Hematopoietic multipotent progenitor cell treated with erythropoietin and hydrocortisone succinate and interleukin-3 and kit ligand, for 4 days (in vitro differentiated cells): ENCODE measurements around the gene PLEKHA6.

ENCODE experiments used
- DNase-seq: peaks from one replicate; pipeline ENCODE4 v3.0.0-alpha.2; 2015

Gene PLEKHA6

GRCh38 chr1:204377800-204378668, 18.3 kb upstream of the PLEKHA6 start:
- peak; percentile 62 for DNase-seq

GRCh38 chr1:204376919-204377799, 17.4 kb upstream of the PLEKHA6 start:
- DNase-seq: no peak

DNA sequence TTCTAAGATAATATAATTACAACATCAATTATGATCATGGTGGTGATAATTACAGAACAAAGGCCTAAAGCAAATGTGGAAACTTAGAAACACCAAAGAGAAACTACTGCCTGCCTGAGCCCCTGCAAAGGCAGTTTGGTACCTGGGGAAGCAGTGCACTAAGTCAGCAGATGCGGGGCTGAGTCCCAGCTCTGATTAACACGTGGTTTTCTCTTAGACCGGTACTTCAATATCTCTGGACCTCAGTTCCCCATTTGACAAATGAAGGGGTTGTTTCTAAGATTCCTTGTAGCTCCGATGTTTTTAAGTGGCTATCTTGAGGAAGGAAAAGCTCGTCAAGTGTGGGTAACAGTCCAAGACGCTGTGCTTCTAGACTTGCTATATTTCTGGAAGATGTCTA, 16.7 kb upstream of the PLEKHA6 start:
- peak; percentile 25 for DNase-seq

DNA sequence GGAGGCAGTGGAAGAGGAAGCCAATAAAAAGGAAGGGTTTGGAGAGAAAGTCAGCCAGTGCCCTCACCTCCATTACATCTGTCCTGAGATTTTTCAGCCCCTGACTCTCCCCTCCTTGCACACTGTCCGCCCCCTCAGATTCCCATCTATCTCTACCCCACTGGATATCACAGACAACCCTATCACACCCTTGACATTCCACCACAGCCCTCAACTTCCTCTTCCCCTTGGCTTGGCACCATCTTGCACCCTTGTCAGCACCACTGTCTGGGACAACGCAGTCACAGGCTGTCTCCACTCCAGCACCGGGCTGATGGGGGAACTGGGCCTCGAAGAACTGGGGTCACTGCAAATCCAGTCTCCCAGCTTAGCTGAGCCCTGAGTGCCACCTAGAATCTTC, 14.2 kb upstream of the PLEKHA6 start:
- DNase-seq: peak; percentile 42

GRCh38 chr1:204370176-204370575, 10.4 kb upstream of the PLEKHA6 start:
- no peak for DNase-seq

- no peak for DNase-seq
Measured at GRCh38 chr1:204368996-204369726, 9.4 kb upstream of the PLEKHA6 start.

DNA sequence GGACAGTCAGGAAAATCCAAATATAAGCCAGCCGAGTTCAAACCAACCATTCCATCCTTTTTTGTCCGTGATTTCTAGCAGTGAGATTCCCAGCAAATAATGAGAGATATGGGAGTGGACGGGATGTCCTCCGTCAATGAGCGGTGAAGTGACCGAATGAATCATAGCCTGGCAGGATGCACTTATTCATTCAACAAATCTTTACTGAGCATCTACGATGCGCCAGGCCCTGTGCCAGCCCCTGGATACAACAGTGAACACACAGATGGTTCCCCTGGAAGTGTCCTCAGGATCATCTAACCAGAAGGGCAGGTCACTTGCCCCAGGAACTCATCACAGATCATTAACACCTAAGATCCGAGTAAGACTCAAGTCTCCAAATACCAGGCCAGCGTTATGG, 8.2 kb upstream of the PLEKHA6 start:
- no peak for DNase-seq

DNA sequence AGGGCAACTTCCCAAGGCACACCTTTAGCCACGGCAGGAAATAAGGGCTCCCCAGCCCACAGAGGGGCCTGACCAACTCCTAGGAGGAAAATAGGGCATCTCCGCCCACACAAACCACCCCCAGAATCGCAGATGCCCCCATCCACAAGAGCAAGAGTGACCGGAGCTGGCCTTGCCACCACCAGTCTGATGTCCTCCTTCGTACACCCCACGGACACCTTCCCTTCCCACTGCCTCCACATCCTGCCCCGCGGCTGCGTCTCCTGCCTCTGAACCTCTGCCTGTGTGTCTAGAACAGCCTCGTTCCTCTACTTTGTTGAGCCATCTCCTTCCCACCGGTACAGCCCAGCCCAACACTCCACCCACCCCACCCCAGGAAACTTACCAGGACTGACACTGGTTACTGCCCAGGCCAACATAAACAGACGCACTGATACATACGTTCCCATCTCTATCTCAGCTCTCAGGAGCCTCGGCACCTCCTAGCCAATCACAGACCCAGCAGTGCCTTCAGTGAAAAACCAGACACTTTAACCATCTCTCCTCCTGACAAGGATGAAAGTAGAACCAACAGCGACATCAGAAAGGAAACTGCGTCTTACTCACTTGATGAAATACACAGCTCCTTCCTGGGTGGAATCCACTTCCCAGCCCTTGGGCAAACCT, 7.6 kb upstream of the PLEKHA6 start:
- DNase-seq: no peak

GRCh38 chr1:204366759-204367158, 7.0 kb upstream of the PLEKHA6 start:
- peak; percentile 54 for DNase-seq

GRCh38 chr1:204363335-204364114, 3.8 kb upstream of the PLEKHA6 start:
- DNase-seq: peak; percentile 86

- DNase-seq: no peak
Measured at GRCh38 chr1:204362984-204363334, 3.2 kb upstream of the PLEKHA6 start.

GRCh38 chr1:204361781-204362180, 2.1 kb upstream of the PLEKHA6 start:
- no peak for DNase-seq

DNA sequence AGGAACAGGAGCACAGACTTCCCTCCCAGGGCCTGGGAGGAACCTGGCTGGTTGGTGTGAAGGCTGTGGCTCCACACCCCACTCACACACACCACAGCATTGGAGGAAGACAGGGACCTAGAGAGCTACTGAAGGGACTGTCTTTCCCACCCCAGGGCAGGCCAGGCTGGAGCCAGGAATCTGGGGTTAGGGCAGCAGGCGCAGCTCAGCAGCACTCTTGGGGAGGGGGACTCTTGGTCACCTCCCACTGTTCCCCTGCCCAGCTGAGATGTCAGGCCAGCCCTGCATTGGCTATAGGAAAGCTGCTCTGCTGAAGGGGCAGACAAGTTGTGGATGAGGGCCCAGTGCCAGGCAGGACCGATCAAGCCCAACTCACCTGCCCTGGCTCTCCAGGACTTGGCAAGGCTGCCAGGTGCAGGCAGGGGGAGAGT, 1.6 kb upstream of the PLEKHA6 start:
- DNase-seq: no peak

DNA sequence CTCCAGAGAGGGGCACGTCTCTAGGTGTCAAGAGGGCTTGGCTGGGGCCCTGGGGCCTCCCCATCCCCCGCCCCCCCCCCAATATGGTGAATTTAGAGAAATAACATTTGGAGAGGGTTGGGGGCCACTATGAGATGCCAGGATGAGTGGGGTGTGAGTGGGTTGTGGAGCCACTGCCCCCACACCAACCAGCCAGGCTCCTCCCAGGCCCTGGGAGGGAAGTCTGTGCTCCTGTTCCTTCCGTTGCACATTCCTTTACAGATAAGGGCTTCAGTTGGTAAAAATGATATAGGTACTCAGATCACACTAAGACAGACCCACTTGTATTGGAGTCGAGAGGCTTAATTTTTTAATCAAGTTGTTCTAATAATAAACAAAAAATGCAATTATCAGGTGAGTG, 585 bp upstream of the PLEKHA6 start:
- DNase-seq: no peak

GRCh38 chr1:204359131-204359473, 627 bp downstream of the PLEKHA6 start:
- no peak for DNase-seq

- DNase-seq: no peak
Measured at GRCh38 chr1:204358605-204359004, 1.1 kb downstream of the PLEKHA6 start.

GRCh38 chr1:204357551-204358490, 1.9 kb downstream of the PLEKHA6 start:
- DNase-seq: peak; percentile 71

DNA sequence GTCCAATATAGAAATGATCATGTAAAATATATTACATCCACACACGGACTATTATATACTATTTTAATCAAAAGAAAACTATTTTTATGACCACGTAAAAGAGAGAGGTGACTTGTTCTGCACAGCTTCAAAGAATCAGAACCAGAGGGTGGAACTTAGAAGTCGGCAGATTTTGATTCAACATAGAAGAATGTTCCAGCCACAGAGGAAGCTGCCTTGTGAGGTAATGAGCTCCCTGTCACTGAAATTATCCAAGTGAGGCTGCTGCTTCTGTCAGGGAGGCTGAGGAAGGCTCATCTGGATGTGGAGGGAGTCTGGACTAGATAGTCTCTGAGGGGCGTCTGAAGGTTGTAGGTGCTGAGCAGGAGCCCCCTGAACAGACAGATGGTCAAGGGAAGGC, 2.7 kb downstream of the PLEKHA6 start:
- DNase-seq: no peak

DNA sequence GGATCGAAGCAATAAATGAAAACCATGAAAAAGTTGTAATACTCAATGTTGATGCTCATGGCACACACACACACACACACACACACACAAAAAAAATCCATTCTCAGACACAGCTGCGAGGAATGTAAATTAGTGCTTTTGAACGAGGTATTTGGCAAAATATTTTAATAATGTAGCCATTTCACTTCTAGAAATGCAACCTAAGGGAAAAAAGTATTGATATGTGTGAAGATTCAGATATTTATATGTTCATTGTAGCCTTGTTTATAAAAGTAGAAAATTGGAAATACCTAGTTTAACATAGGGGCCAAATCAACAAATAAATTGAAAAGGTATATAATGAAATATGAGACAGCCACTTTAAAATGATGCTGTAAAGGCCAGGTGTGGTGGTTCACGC, 3.8 kb downstream of the PLEKHA6 start:
- DNase-seq: no peak

DNA sequence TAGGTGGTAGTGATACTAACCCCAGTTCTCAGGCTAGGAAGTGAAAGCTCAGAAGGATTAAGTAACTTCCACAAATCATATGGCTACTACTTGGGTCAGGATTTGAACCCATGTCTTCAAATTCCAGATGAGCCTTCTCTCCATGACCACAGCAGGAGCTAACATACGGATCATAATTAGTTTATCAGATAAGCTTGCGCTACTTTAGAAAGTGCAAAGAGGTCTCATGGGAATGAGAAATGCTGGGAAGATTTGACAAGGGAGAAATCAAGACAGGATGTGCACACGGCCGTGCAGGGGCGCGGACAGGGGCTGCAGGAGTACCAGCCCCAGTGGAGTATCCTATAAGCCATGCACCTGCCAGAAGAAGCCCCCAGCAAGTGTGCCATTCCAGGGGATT, 5.2 kb downstream of the PLEKHA6 start:
- DNase-seq: no peak
